SJSA1 (cell line): Measurements from ENCODE around the gene PCDHAC2. TPM values are rescaled to one million over a fixed set of nuclear protein-coding genes. Genes with fewer than 3 reads are reported as not detected.

Experiments
- DNase-seq, 2 experiments: peaks; one replicate each; pipeline ENCODE4 v3.0.0-alpha.2; 2015 to 2020; ENCODE audit warnings: low spot score in 2 of 2, low read depth in 1 of 2
- H3K27ac ChIP-seq: fragments of 250-450 bp; sonication (Bioruptor Pico); 2 replicates; pipeline ENCODE4 v1.5.1; 2020; ENCODE audit warnings: mild to moderate bottlenecking, moderate library complexity
- H3K27me3 ChIP-seq: fragments of 250-450 bp; sonication (Bioruptor Pico); replicated peaks from 2 replicates; pipeline ENCODE4 v1.5.1; 2020; ENCODE audit warnings: mild to moderate bottlenecking, moderate library complexity
- H3K36me3 ChIP-seq: fragments of 250-450 bp; sonication (Bioruptor Pico); 2 replicates; pipeline ENCODE4 v1.5.1; 2020; ENCODE audit warnings: mild to moderate bottlenecking
- H3K4me1 ChIP-seq: fragments of 250-450 bp; sonication (Bioruptor Pico); replicated peaks from 2 replicates; pipeline ENCODE4 v1.6.1; 2021; ENCODE audit warnings: mild to moderate bottlenecking
- H3K4me3 ChIP-seq: fragments of 250-450 bp; sonication (Bioruptor Pico); 2 replicates; pipeline ENCODE4 v1.5.1; 2020; ENCODE audit warnings: mild to moderate bottlenecking
- H3K9me3 ChIP-seq: fragments of 250-450 bp; sonication (Bioruptor Pico); replicated peaks from 2 replicates; pipeline ENCODE4 v1.5.1; 2020; ENCODE audit warnings: mild to moderate bottlenecking
- total RNA-seq: library from RNA; depleted of rRNA; stranded (reverse); fragments of >200 nt; shearing (Covaris generic); gene quantifications from 2 replicates; pipeline ENCODE4 v1.2.3, GENCODE V29; 2014; rRNA removed

Gene PCDHAC2
- 0.03 TPM in 1 of 2 replicates, not detected in the other for total RNA-seq

GRCh38 chr5:140966293-140967225 is at the start of gene PCDHAC2:
TSS of gene PCDHAC2 (plus strand) at chr5:140966476. CDS start at chr5:140966767, 291 bp downstream.
- Histone ChIP-seq H3K27me3 (no peaks in the 10 kb centered on the region; the same call in 1 of the 2 replicates), H3K4me1 (no peaks in the 10 kb centered on the region), H3K27ac (no peak within 1 kb of the TSS), H3K36me3 (no peaks in the 10 kb centered on the region), H3K9me3 (no peaks in the 10 kb centered on the region; the same call in 1 of the 2 replicates), H3K4me3 (peak within 1 kb of the TSS; percentile 20)
- DNase-seq = peak in 1 of 2 experiments; percentile 15

- no peaks in the 10 kb centered on the region for H3K36me3 ChIP-seq
- H3K9me3 ChIP-seq = peaks cover 26% of the 10 kb centered on the region
- no peaks in the 10 kb centered on the region for H3K4me1 ChIP-seq
- no peak overlapping the region for H3K27ac ChIP-seq
- H3K4me3 ChIP-seq = no peak overlapping the region
- DNase-seq = no peak
- H3K27me3 ChIP-seq = peaks cover 3% of the 10 kb centered on the region; the same call in 1 of the 2 replicates
These were observed 42.7 kb upstream of the PCDHAC2 start for GRCh38 chr5:140923601-140924000.

GRCh38 chr5:140925806-140926442 is 40.4 kb upstream of the PCDHAC2 start, which contains the start of gene PCDHAC1:
TSS of gene PCDHAC1 (plus strand) at chr5:140926299. CDS start at chr5:140926893, 594 bp downstream.
- peaks cover 3% of the 10 kb centered on the region; the same call in 1 of the 2 replicates for H3K27me3 ChIP-seq
- no peak for DNase-seq
- H3K36me3 ChIP-seq = no peaks in the 10 kb centered on the region
- no peaks in the 10 kb centered on the region for H3K4me1 ChIP-seq
- H3K4me3 ChIP-seq = no peak within 1 kb of the TSS
- peaks cover 26% of the 10 kb centered on the region for H3K9me3 ChIP-seq
- H3K27ac ChIP-seq = no peak within 1 kb of the TSS

GRCh38 chr5:140926443-140927227 is 39.6 kb upstream of the PCDHAC2 start:
- H3K9me3 ChIP-seq = peaks cover 26% of the 10 kb centered on the region
- peak in 1 of 2 experiments; percentile 59 for DNase-seq
- H3K4me1 ChIP-seq = no peaks in the 10 kb centered on the region
- peaks cover 3% of the 10 kb centered on the region; the same call in 1 of the 2 replicates for H3K27me3 ChIP-seq
- no peaks in the 10 kb centered on the region for H3K36me3 ChIP-seq
- no peak overlapping the region for H3K4me3 ChIP-seq
- H3K27ac ChIP-seq = no peak overlapping the region

GRCh38 chr5:140927228-140927573 is 39.1 kb upstream of the PCDHAC2 start:
- peaks cover 3% of the 10 kb centered on the region; the same call in 1 of the 2 replicates for H3K27me3 ChIP-seq
- H3K4me1 ChIP-seq = no peaks in the 10 kb centered on the region
- peaks cover 24% of the 10 kb centered on the region for H3K9me3 ChIP-seq
- DNase-seq = no peak
- no peak overlapping the region for H3K27ac ChIP-seq
- no peak overlapping the region for H3K4me3 ChIP-seq
- no peaks in the 10 kb centered on the region for H3K36me3 ChIP-seq

GRCh38 chr5:140934964-140935606 is 31.2 kb upstream of the PCDHAC2 start:
- Histone ChIP-seq H3K27ac (no peak overlapping the region), H3K36me3 (no peaks in the 10 kb centered on the region), H3K4me3 (no peak overlapping the region), H3K4me1 (no peaks in the 10 kb centered on the region), H3K27me3 (no peaks in the 10 kb centered on the region), H3K9me3 (no peaks in the 10 kb centered on the region)
- DNase-seq = no peak

- H3K27me3 ChIP-seq = no peaks in the 10 kb centered on the region
- H3K27ac ChIP-seq = no peak overlapping the region
- H3K9me3 ChIP-seq = no peaks in the 10 kb centered on the region
- H3K4me1 ChIP-seq = no peaks in the 10 kb centered on the region
- no peak for DNase-seq
- no peak overlapping the region for H3K4me3 ChIP-seq
- H3K36me3 ChIP-seq = no peaks in the 10 kb centered on the region
These were observed 19.7 kb upstream of the PCDHAC2 start for GRCh38 chr5:140946578-140946977.

GRCh38 chr5:140951636-140952035 is 14.6 kb upstream of the PCDHAC2 start:
- DNase-seq = no peak

GRCh38 chr5:140953234-140953633 is 13.0 kb upstream of the PCDHAC2 start:
- H3K36me3 ChIP-seq = no peaks in the 10 kb centered on the region
- no peaks in the 10 kb centered on the region for H3K9me3 ChIP-seq
- H3K4me3 ChIP-seq = no peak overlapping the region
- H3K27me3 ChIP-seq = no peaks in the 10 kb centered on the region
- no peaks in the 10 kb centered on the region for H3K4me1 ChIP-seq
- no peak overlapping the region for H3K27ac ChIP-seq
- DNase-seq = no peak

More at GRCh38 chr5:140951636-140952035, 14.6 kb upstream of the PCDHAC2 start:
- Histone ChIP-seq H3K9me3 (no peaks in the 10 kb centered on the region), H3K36me3 (no peaks in the 10 kb centered on the region), H3K4me1 (no peaks in the 10 kb centered on the region), H3K27me3 (no peaks in the 10 kb centered on the region), H3K27ac (no peak overlapping the region), H3K4me3 (no peak overlapping the region)

- H3K4me3 ChIP-seq = no peak overlapping the region
- H3K9me3 ChIP-seq = no peaks in the 10 kb centered on the region; the same call in 1 of the 2 replicates
- H3K27me3 ChIP-seq = no peaks in the 10 kb centered on the region; the same call in 1 of the 2 replicates
- H3K36me3 ChIP-seq = no peaks in the 10 kb centered on the region
- no peaks in the 10 kb centered on the region for H3K4me1 ChIP-seq
- no peak for DNase-seq
- H3K27ac ChIP-seq = no peak overlapping the region
These were observed 4.1 kb upstream of the PCDHAC2 start for GRCh38 chr5:140962190-140962589.

- DNase-seq = no peak
- no peak overlapping the region for H3K4me3 ChIP-seq
- H3K27ac ChIP-seq = no peak overlapping the region
These were observed 1.9 kb upstream of the PCDHAC2 start for GRCh38 chr5:140964356-140964755.

GRCh38 chr5:140965905-140966292 is 377 bp upstream of the PCDHAC2 start:
- Histone ChIP-seq H3K36me3 (no peaks in the 10 kb centered on the region), H3K27me3 (no peaks in the 10 kb centered on the region; the same call in 1 of the 2 replicates), H3K9me3 (no peaks in the 10 kb centered on the region; the same call in 1 of the 2 replicates), H3K4me1 (no peaks in the 10 kb centered on the region), H3K27ac (no peak overlapping the region), H3K4me3 (no peak overlapping the region)
- no peak for DNase-seq

More at GRCh38 chr5:140964356-140964755, 1.9 kb upstream of the PCDHAC2 start:
- H3K9me3 ChIP-seq = no peaks in the 10 kb centered on the region; the same call in 1 of the 2 replicates
- H3K27me3 ChIP-seq = no peaks in the 10 kb centered on the region; the same call in 1 of the 2 replicates
- no peaks in the 10 kb centered on the region for H3K36me3 ChIP-seq
- H3K4me1 ChIP-seq = no peaks in the 10 kb centered on the region
